Nephron progenitor cell (in vitro differentiated cells): ENCODE measurements around the gene MAP2K6.

Experiments used
- DNase-seq: peaks from one replicate; pipeline ENCODE4 v3.0.0; 2021
- H3K27ac Mint-ChIP-seq: 2 replicates; pipeline ENCODE4 v1.8.0; 2021; ENCODE audit warnings: mild to moderate bottlenecking, moderate library complexity, mixed read lengths
- H3K27me3 Mint-ChIP-seq: 2 replicates; pipeline ENCODE4 v1.8.0; 2021; ENCODE audit warnings: mild to moderate bottlenecking, low read depth, mixed read lengths; ENCODE audit not compliant: poor library complexity
- H3K36me3 Mint-ChIP-seq: 2 replicates; pipeline ENCODE4 v1.8.0; 2021; ENCODE audit warnings: low read depth, mixed read lengths
- H3K4me1 Mint-ChIP-seq: 2 replicates; pipeline ENCODE4 v1.8.0; 2021; ENCODE audit warnings: mixed read lengths
- H3K4me3 Mint-ChIP-seq: 2 replicates; pipeline ENCODE4 v1.8.0; 2021; ENCODE audit warnings: mild to moderate bottlenecking, moderate library complexity, mixed read lengths
- H3K9me3 Mint-ChIP-seq: 2 replicates; pipeline ENCODE4 v1.8.0; 2021; ENCODE audit warnings: mild to moderate bottlenecking, moderate library complexity, mixed read lengths
- TF ChIP-seq, protein P1 (sequence below): fragments of 200-600 bp; sonication (generic); IDR thresholded peaks from 2 replicates; pipeline ENCODE4 v1.5.0; 2021; ENCODE audit warnings: antibody characterized with exemption

The MAP2K6 gene

DNA sequence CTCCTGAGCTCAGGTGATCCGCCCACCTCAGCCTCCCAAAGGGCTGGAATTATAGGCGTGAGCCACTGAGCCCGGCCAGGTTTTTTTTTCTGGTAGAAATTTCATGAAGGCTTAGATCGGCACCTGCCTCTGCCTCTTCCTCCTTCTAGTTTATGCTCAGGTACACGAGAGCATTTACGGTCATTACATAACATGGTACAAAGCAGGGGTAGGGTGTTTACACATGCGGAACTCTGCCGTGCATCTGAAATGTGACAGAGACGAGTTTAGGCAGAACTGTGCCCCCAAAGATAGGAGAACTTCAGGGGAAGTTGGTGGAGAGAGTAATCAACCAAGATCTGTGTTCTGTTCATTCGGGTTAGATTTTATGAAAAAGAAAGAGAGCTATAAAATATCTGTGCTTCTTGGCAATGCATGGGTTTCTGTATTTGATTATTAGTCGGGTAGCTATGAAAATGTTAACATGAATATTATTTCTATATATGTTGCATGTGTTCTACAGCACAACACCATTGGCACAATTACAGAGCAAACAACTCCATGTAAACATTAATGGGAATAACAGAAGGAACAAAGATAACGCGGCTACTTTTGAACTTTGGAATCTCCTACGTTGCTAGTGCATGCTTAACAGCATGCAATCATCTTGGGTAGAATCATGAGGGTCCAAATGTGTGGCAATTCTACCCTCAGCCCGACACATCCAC is 23.5 kb upstream of the MAP2K6 start:
- TF ChIP-seq, protein P1, sequence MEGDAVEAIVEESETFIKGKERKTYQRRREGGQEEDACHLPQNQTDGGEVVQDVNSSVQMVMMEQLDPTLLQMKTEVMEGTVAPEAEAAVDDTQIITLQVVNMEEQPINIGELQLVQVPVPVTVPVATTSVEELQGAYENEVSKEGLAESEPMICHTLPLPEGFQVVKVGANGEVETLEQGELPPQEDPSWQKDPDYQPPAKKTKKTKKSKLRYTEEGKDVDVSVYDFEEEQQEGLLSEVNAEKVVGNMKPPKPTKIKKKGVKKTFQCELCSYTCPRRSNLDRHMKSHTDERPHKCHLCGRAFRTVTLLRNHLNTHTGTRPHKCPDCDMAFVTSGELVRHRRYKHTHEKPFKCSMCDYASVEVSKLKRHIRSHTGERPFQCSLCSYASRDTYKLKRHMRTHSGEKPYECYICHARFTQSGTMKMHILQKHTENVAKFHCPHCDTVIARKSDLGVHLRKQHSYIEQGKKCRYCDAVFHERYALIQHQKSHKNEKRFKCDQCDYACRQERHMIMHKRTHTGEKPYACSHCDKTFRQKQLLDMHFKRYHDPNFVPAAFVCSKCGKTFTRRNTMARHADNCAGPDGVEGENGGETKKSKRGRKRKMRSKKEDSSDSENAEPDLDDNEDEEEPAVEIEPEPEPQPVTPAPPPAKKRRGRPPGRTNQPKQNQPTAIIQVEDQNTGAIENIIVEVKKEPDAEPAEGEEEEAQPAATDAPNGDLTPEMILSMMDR: no peak
- no peak overlapping the region for H3K4me3 Mint-ChIP-seq
- H3K27me3 Mint-ChIP-seq: no peaks in the 10 kb centered on the region
- no peak for DNase-seq
- no peaks in the 10 kb centered on the region for H3K4me1 Mint-ChIP-seq
- no peak overlapping the region for H3K27ac Mint-ChIP-seq
- no peaks in the 10 kb centered on the region for H3K36me3 Mint-ChIP-seq
- H3K9me3 Mint-ChIP-seq: no peaks in the 10 kb centered on the region

DNA sequence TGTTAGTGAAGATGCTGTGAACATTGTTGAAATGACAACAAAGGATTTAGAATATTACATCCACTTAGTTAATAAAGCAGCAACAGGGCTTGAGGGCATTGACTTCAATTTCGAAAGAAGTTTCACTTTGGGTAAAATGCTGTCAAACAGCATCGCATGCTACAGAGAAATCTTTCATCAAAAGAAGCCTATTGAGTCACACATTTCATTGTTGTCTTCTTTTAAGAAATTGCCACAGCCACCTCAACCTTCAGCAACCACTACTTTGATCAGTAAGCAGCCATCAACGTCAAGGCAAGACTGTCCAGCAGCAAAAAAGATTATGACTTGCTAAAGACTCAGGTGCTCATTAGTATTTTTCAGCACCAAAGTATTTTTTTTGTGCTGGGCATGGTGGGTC is 13.2 kb upstream of the MAP2K6 start:
- no peaks in the 10 kb centered on the region for H3K36me3 Mint-ChIP-seq
- no peak for DNase-seq

DNA sequence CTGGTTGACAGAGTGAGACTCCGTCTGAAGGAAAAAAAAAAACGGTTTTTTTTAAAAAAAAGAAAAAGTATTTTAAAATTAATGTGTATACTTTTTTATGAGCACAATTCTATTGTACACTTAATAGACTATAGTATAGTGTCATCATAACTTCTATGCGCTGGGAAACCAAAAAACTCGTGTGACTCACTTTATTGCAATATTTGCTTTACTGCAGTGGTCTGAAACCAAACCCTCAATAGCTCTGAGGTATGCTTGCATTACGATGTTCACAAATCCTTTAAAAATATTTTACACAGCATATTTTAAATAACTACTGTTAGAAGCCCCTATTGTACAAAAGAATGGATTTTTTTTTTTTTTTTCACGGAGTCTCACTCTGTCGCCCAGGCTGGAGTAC is 12.4 kb upstream of the MAP2K6 start:
- no peaks in the 10 kb centered on the region for H3K36me3 Mint-ChIP-seq
- no peaks in the 10 kb centered on the region for H3K4me1 Mint-ChIP-seq
- DNase-seq: no peak
- H3K27ac Mint-ChIP-seq: no peak overlapping the region
- peaks cover 10% of the 10 kb centered on the region for H3K27me3 Mint-ChIP-seq
- H3K9me3 Mint-ChIP-seq: peaks cover 21% of the 10 kb centered on the region
- H3K4me3 Mint-ChIP-seq: no peak overlapping the region
- TF ChIP-seq, protein P1: no peak

More for the DNA sequence above, 13.2 kb upstream of the MAP2K6 start:
- Mint-ChIP-seq H3K4me1 (no peaks in the 10 kb centered on the region), H3K27ac (no peak overlapping the region), H3K9me3 (peaks cover 21% of the 10 kb centered on the region), H3K4me3 (no peak overlapping the region), H3K27me3 (peaks cover 10% of the 10 kb centered on the region)
- TF ChIP-seq, protein P1: no peak

DNA sequence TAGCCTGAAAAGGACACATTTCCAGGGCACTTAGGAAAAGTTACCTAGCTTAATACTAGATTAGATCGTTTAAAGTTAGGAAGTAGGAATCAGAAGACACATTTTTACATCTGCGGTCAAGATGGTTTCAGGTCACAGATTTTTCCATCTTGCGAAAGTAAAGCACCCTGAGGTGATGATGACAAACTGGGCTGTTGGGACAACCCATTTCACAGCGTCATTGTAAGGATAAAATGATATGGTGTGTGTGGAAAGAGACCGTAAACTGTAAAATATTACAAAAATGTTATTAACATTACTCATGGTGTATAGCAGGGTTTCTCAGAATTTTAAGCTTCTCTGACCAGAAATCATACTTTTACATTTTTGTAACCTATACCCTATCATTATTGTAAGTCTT is 10.1 kb upstream of the MAP2K6 start:
- TF ChIP-seq, protein P1: no peak
- Mint-ChIP-seq H3K9me3 (peaks cover 21% of the 10 kb centered on the region), H3K27ac (no peak overlapping the region), H3K4me1 (no peaks in the 10 kb centered on the region), H3K36me3 (no peaks in the 10 kb centered on the region), H3K4me3 (no peak overlapping the region), H3K27me3 (peaks cover 10% of the 10 kb centered on the region)
- no peak for DNase-seq

DNA sequence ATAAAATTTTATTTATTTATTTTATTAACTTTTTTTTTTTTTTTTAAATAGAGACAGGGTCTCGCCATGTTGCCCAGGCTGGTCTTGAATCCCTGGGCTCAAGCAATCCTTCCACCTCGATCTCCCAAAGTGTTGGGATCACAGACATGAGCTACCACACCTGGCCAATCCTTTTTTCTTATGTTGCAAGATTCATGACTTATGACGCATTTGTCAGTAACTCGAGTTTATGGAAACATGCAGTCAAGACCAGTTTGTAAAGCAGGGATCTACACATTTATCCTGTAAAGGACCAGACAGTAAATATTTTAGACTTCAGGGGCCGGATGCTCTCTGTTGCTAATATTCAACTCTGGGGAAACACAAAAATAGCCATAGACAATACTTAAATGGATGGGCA is 9.4 kb upstream of the MAP2K6 start:
- Mint-ChIP-seq H3K9me3 (peaks cover 19% of the 10 kb centered on the region), H3K4me3 (no peak overlapping the region), H3K27ac (no peak overlapping the region), H3K27me3 (peaks cover 10% of the 10 kb centered on the region), H3K4me1 (no peaks in the 10 kb centered on the region), H3K36me3 (no peaks in the 10 kb centered on the region)
- no peak for DNase-seq
- TF ChIP-seq, protein P1: no peak

- no peak overlapping the region for H3K4me3 Mint-ChIP-seq
- TF ChIP-seq, protein P1: no peak
Observed at GRCh38 chr17:69406941-69407340, 7.6 kb upstream of the MAP2K6 start.

More at GRCh38 chr17:69406941-69407340, 7.6 kb upstream of the MAP2K6 start:
- Mint-ChIP-seq H3K36me3 (no peaks in the 10 kb centered on the region), H3K27me3 (peaks cover 6% of the 10 kb centered on the region), H3K27ac (no peak overlapping the region), H3K9me3 (peaks cover 7% of the 10 kb centered on the region), H3K4me1 (no peaks in the 10 kb centered on the region)
- no peak for DNase-seq
